DND-41 (cell line): ENCODE data around the gene VWF.

Source experiments
- ATAC-seq: fragments of 200-7000 bp; cut with Tn5 transposase; 3 replicates; pipeline ENCODE4 v1.9.1; 2021; ENCODE audit warnings: low read depth; ENCODE audit not compliant: insufficient read depth
- DNase-seq: peaks from one replicate; pipeline ENCODE4 v3.0.0-alpha.2; 2020
- H2AFZ ChIP-seq: 2 replicates; pipeline ENCODE4 v1.6.0; 2012; ENCODE audit warnings: low read depth, low read length
- H3K27ac ChIP-seq: 2 replicates; pipeline ENCODE4 v1.5.1; 2012; ENCODE audit warnings: low read length, inconsistent platforms
- H3K27me3 ChIP-seq: fragments of 200-600 bp; sonication (generic); 2 replicates; pipeline ENCODE4 v1.6.0; 2012; ENCODE audit warnings: low read length, mild to moderate bottlenecking, inconsistent platforms; ENCODE audit not compliant: insufficient read depth, poor library complexity
- H3K36me3 ChIP-seq: 2 replicates; pipeline ENCODE4 v1.5.1; 2012; ENCODE audit warnings: low read length, inconsistent platforms; ENCODE audit not compliant: insufficient read depth
- H3K4me1 ChIP-seq: 2 replicates; pipeline ENCODE4 v1.5.1; 2012; ENCODE audit warnings: mild to moderate bottlenecking, low read length; ENCODE audit not compliant: insufficient read depth
- H3K4me2 ChIP-seq: 2 replicates; pipeline ENCODE4 v1.6.0; 2012; ENCODE audit warnings: mild to moderate bottlenecking, moderate library complexity, low read length, inconsistent platforms; ENCODE audit not compliant: insufficient read depth
- H3K4me3 ChIP-seq, 2 experiments: fragments of 200-600 bp in 1 of 2; shearing (Covaris generic) in 1 of 2; 2 replicates each; pipeline ENCODE4 v1.5.1; 2012 to 2016; ENCODE audit warnings: inconsistent platforms in 2 of 2, low read length in 2 of 2, mild to moderate bottlenecking in 2 of 2, low read depth in 1 of 2, moderate library complexity in 1 of 2
- H3K79me2 ChIP-seq: 2 replicates; pipeline ENCODE4 v1.6.0; 2012; ENCODE audit warnings: low read length, inconsistent platforms; ENCODE audit not compliant: insufficient read depth
- H3K9ac ChIP-seq: 2 replicates; pipeline ENCODE4 v1.6.0; 2012; ENCODE audit warnings: low read depth, mild to moderate bottlenecking, inconsistent platforms, low read length, moderate library complexity
- H3K9me3 ChIP-seq: 2 replicates; pipeline ENCODE4 v1.5.1; 2012; ENCODE audit warnings: low read length, moderate library complexity, mild to moderate bottlenecking, inconsistent platforms; ENCODE audit not compliant: insufficient read depth, severe bottlenecking
- H4K20me1 ChIP-seq: 2 replicates; pipeline ENCODE4 v1.6.0; 2012; ENCODE audit warnings: low read length; ENCODE audit not compliant: insufficient read depth
- CTCF ChIP-seq: IDR thresholded peaks from 2 replicates; pipeline ENCODE4 v1.5.1; 2012; ENCODE audit warnings: borderline replicate concordance, low read length, moderate library complexity, mild to moderate bottlenecking; ENCODE audit not compliant: poor library complexity, severe bottlenecking; ENCODE audit errors: extremely low read depth
- EZH2 ChIP-seq: IDR thresholded peaks from 3 replicates; pipeline ENCODE4 v1.6.1; 2012; ENCODE audit warnings: borderline replicate concordance, low read depth, mild to moderate bottlenecking, moderate library complexity, low read length, inconsistent platforms; ENCODE audit not compliant: severe bottlenecking

The VWF gene

GRCh38 chr12:6068227-6068626, 56.2 kb downstream of the VWF start:
- Histone ChIP-seq H3K4me3 (no peak overlapping the region), H3K27ac (no peak overlapping the region), H3K27me3 (peaks cover 31% of the 10 kb centered on the region), H3K4me2 (no peak overlapping the region), H3K79me2 (no peaks in the 10 kb centered on the region), H3K9me3 (no peaks in the 10 kb centered on the region), H3K9ac (no peak overlapping the region), H4K20me1 (peaks cover 16% of the 10 kb centered on the region; the same call in 1 of the 2 replicates), H2AFZ (no peak overlapping the region), H3K36me3 (no peaks in the 10 kb centered on the region), H3K4me1 (no peaks in the 10 kb centered on the region)
- TF ChIP-seq EZH2, result no peak
- TF ChIP-seq CTCF, result no peak
- no peak for DNase-seq
- no peak for ATAC-seq

GRCh38 chr12:6067152-6067916, 57.1 kb downstream of the VWF start:
- H2AFZ ChIP-seq, result no peak overlapping the region
- H4K20me1 ChIP-seq, result peaks cover 18% of the 10 kb centered on the region; the same call in 1 of the 2 replicates
- TF ChIP-seq CTCF (no peak), EZH2 (no peak)
- H3K4me2 ChIP-seq, result no peak overlapping the region
- H3K27ac ChIP-seq, result no peak overlapping the region
- no peaks in the 10 kb centered on the region for H3K4me1 ChIP-seq
- ATAC-seq (no peak), DNase-seq (no peak)
- H3K36me3 ChIP-seq, result no peaks in the 10 kb centered on the region
- no peak overlapping the region for H3K4me3 ChIP-seq
- no peaks in the 10 kb centered on the region for H3K79me2 ChIP-seq
- peaks cover 29% of the 10 kb centered on the region for H3K27me3 ChIP-seq
- H3K9me3 ChIP-seq, result no peaks in the 10 kb centered on the region
- no peak overlapping the region for H3K9ac ChIP-seq

- ATAC-seq (no peak), DNase-seq (no peak)
- no peaks in the 10 kb centered on the region for H3K79me2 ChIP-seq
These were observed 57.8 kb downstream of the VWF start for GRCh38 chr12:6066651-6067050.

More at GRCh38 chr12:6066651-6067050, 57.8 kb downstream of the VWF start:
- H2AFZ ChIP-seq, result no peak overlapping the region
- H3K4me2 ChIP-seq, result no peak overlapping the region
- H3K36me3 ChIP-seq, result no peaks in the 10 kb centered on the region
- TF ChIP-seq CTCF (no peak), EZH2 (no peak)
- no peaks in the 10 kb centered on the region for H3K9me3 ChIP-seq
- H3K4me1 ChIP-seq, result no peaks in the 10 kb centered on the region
- H3K9ac ChIP-seq, result no peak overlapping the region
- H3K27me3 ChIP-seq, result peaks cover 29% of the 10 kb centered on the region
- no peak overlapping the region for H3K4me3 ChIP-seq
- H3K27ac ChIP-seq, result no peak overlapping the region
- peaks cover 18% of the 10 kb centered on the region; the same call in 1 of the 2 replicates for H4K20me1 ChIP-seq
